ENCODE measurements around the gene PLEKHM1. TPM values are rescaled to one million over a fixed set of nuclear protein-coding genes. Genes with fewer than 3 reads are reported as not detected.
A peak's percentile ranks its signal among the peaks of the same experiment; 100 is the strongest.
"Not testable (repeated sequence)": the region's sequence is repeated elsewhere in the genome, so short reads cannot be mapped to it uniquely, and the experiment has no call there.

The PLEKHM1 gene
- total RNA-seq (10 to 100 TPM; 78.0 to 92.7 TPM), polyA plus RNA-seq (10 to 100 TPM; 12.4 to 14.7 (median 12.8) TPM), total RNA-seq (24.0 to 57.4 (median 50.9) reads per million in 6 experiments)

GRCh38 chr17:45490615-45491433 is at the start of gene PLEKHM1:
Gene PLEKHM1 (minus strand): TSS chr17:45490721. CDS start chr17:45482484, 8,237 bp downstream.
- Mint-ChIP-seq H3K27ac (peak within 1 kb of the TSS; percentile 86 to 97 (median 94)), H3K4me3 (peak within 1 kb of the TSS; percentile 80 to 94 (median 92)), H3K4me1 (peaks cover 12 to 33% (median 27%) of the 10 kb centered on the region in 4 donors), H3K36me3 (peaks cover 0 to 10% (median 1%) of the 10 kb centered on the region in 3 donors)
- POLR2A ChIA-PET, result interaction anchor here (0.8 kb wide), 1 partner anchor 80 kb away, joined by 3 read pairs; no protein-coding TSS in a partner anchor
- peak; percentile 72 to 86 (median 78) for DNase-seq
- not testable (repeated sequence) for H3K9me3 Mint-ChIP-seq, H3K27me3 Mint-ChIP-seq
- ATAC-seq, result peak; percentile 95 to 96

DNA sequence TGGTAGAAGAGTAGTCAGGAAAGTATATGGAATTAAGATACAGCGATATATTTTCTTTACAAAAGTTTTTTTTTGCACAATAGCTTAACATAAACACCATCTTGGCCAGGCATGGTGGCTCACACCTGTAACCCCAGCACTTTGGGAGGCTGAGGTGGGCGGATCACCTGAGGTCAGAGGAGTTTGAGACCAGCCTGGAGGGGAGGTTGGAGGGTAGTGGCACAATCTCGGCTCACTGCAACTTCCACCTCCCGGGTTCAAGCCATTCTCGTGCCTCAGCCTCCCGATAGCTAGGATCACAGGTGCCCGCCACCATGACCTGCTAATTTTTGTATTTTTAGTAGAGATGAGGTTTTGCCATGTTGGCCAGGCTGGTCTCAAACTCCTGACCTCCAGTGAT is 47.6 kb upstream of the PLEKHM1 start:
- H3K9me3 Mint-ChIP-seq, ATAC-seq, H3K27ac Mint-ChIP-seq, H3K4me3 Mint-ChIP-seq, H3K27me3 Mint-ChIP-seq, H3K36me3 Mint-ChIP-seq, POLR2A ChIA-PET, DNase-seq, H3K4me1 Mint-ChIP-seq: not testable (repeated sequence)

DNA sequence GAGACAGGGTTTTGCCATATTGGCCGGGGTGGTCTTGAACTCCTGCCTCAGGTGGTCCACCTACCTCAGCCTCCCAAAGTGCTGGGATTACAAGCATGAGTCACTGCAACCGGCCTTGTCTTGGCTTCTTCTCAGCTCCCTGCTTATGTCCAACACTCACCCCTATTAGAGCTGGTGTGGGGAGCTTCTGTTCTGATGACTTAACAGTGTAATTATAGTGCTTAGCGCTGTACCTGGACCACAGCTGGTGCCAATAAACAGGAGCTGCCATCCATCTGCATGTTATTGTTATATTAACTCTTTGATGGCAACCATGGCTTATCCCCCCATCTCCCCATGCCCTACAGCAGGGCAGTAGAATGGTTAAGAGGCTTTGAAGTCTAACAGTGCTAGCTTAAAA is 15.6 kb upstream of the PLEKHM1 start:
- ATAC-seq, H3K4me1 Mint-ChIP-seq, POLR2A ChIA-PET, H3K27me3 Mint-ChIP-seq, H3K9me3 Mint-ChIP-seq, H3K27ac Mint-ChIP-seq, DNase-seq, H3K4me3 Mint-ChIP-seq: not testable (repeated sequence)
- peaks cover 0 to 13% (median 0%) of the 10 kb centered on the region in 3 donors for H3K36me3 Mint-ChIP-seq

DNA sequence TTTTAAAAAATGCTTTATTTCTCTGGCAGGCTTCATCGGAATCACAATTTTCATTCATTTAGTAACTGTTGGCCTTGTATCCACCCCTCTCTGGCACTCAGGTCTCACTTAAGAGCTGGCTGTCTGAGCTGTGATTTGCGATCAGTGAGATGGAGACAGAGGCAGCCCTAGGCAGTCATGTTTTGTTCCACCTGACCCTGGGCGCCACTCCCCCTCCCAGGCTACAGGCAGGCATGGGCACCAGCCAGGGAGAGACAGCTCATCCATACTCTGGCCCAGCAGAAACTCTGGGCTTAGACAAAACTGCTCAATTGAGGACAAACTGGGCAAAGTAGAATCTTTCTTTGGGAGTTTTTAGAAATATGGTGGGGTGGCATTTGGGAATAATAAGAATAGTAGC is 14.7 kb upstream of the PLEKHM1 start:
- DNase-seq, H3K9me3 Mint-ChIP-seq, POLR2A ChIA-PET, ATAC-seq, H3K4me3 Mint-ChIP-seq, H3K27me3 Mint-ChIP-seq, H3K4me1 Mint-ChIP-seq: not testable (repeated sequence)
- peak overlapping the region in 5 of 10 donors; percentile 2 to 69 (median 55) for H3K27ac Mint-ChIP-seq
- peaks cover 0 to 13% (median 0%) of the 10 kb centered on the region in 3 donors for H3K36me3 Mint-ChIP-seq

DNA sequence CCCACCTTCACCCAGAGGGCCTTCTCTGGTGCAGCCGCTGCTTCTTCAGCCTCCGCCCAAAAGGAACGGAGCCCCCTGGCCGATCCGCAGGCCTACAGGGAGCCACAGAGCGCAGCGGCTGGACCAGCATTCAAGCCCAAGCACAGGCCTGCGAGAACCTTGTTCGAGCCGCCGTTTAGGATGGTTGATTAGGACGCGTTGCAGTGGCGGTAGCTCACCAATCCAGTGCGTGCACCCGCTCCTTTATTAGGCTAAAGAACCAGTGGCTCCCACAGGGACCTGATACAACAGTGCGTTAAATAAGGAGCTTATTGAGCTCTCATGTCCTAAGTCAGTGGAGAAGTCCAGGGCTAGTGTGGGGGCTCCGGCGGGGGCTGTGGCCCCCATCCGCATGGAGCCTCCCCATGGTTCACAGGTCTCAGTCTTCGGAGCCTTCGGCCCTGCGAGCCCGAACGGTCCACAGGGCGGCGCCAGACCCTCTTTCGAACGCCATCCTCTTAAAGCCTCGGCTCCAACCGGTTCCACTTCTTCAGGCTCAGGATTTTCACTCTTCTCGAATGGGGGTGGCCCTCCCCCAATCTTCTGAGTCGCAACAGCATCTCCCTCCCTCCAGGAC is 10.7 kb upstream of the PLEKHM1 start:
- H3K36me3 Mint-ChIP-seq, H3K4me1 Mint-ChIP-seq, H3K9me3 Mint-ChIP-seq, H3K27me3 Mint-ChIP-seq, H3K27ac Mint-ChIP-seq, POLR2A ChIA-PET: not testable (repeated sequence)
- peak; percentile 67 to 75 for ATAC-seq
- H3K4me3 Mint-ChIP-seq, result peak overlapping the region in 2 of 10 donors; percentile 27 to 33
- peak in 2 of 10 donors; percentile 10 to 22 for DNase-seq

- H3K27me3 Mint-ChIP-seq, H3K4me3 Mint-ChIP-seq, POLR2A ChIA-PET, H3K36me3 Mint-ChIP-seq, ATAC-seq, H3K4me1 Mint-ChIP-seq, H3K9me3 Mint-ChIP-seq, DNase-seq: not testable (repeated sequence)
- H3K27ac Mint-ChIP-seq, result peak overlapping the region in 1 of 10 donors; percentile 28
Measured at GRCh38 chr17:45500478-45500877, 10.0 kb upstream of the PLEKHM1 start.

GRCh38 chr17:45499208-45499607 is 8.7 kb upstream of the PLEKHM1 start:
- DNase-seq, ATAC-seq, POLR2A ChIA-PET, H3K4me1 Mint-ChIP-seq, H3K9me3 Mint-ChIP-seq, H3K27ac Mint-ChIP-seq, H3K36me3 Mint-ChIP-seq, H3K27me3 Mint-ChIP-seq, H3K4me3 Mint-ChIP-seq: not testable (repeated sequence)

DNA sequence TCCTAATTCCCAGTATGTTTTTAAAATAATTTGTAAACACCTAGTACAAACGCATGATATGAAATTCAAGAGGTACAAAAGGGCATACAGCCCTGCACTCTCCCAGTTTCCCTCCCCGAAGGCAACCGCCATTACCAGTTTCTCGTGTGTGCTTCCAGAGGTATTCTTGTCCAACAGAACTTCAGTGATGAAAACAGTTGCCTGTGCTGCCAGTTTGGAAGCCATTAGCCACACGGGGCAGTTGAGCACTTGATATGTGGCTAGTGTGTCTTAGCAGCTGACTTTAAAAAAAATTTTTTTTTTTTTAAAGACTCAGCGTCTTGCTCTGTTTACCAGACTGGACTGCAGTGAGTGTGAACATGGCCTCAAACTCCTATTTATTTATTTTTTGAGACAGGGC is 7.9 kb upstream of the PLEKHM1 start:
- H3K27ac Mint-ChIP-seq, H3K36me3 Mint-ChIP-seq, H3K27me3 Mint-ChIP-seq, H3K9me3 Mint-ChIP-seq, H3K4me1 Mint-ChIP-seq, POLR2A ChIA-PET, H3K4me3 Mint-ChIP-seq, DNase-seq, ATAC-seq: not testable (repeated sequence)

GRCh38 chr17:45497449-45497848 is 6.9 kb upstream of the PLEKHM1 start:
- POLR2A ChIA-PET, H3K27ac Mint-ChIP-seq, H3K4me3 Mint-ChIP-seq, H3K36me3 Mint-ChIP-seq, H3K9me3 Mint-ChIP-seq, ATAC-seq, H3K4me1 Mint-ChIP-seq, H3K27me3 Mint-ChIP-seq, DNase-seq: not testable (repeated sequence)

- H3K9me3 Mint-ChIP-seq, H3K27ac Mint-ChIP-seq, DNase-seq, H3K27me3 Mint-ChIP-seq, H3K36me3 Mint-ChIP-seq, ATAC-seq, H3K4me3 Mint-ChIP-seq, POLR2A ChIA-PET, H3K4me1 Mint-ChIP-seq: not testable (repeated sequence)
Measured at GRCh38 chr17:45496507-45496906, 6.0 kb upstream of the PLEKHM1 start.

GRCh38 chr17:45494556-45494955 is 4.0 kb upstream of the PLEKHM1 start:
- H3K4me3 Mint-ChIP-seq, H3K27me3 Mint-ChIP-seq, DNase-seq, ATAC-seq, H3K36me3 Mint-ChIP-seq, POLR2A ChIA-PET, H3K9me3 Mint-ChIP-seq: not testable (repeated sequence)
- Mint-ChIP-seq H3K4me1 (peaks cover 6 to 11% (median 9%) of the 10 kb centered on the region in 4 donors), H3K27ac (peak overlapping the region in 1 of 10 donors; percentile 34)

- ATAC-seq, H3K27ac Mint-ChIP-seq, DNase-seq, H3K27me3 Mint-ChIP-seq, H3K9me3 Mint-ChIP-seq: not testable (repeated sequence)
- Mint-ChIP-seq H3K4me3 (peak overlapping the region in 2 of 10 donors; percentile 19 to 29), H3K36me3 (peaks cover 0 to 10% (median 1%) of the 10 kb centered on the region in 3 donors), H3K4me1 (peaks cover 12 to 33% (median 27%) of the 10 kb centered on the region in 4 donors)
- POLR2A ChIA-PET, result interaction anchor here (0.7 kb wide), 1 partner anchor 1460 kb away, joined by 3 read pairs; no protein-coding TSS in a partner anchor
Measured at GRCh38 chr17:45492156-45492555, 1.6 kb upstream of the PLEKHM1 start.

DNA sequence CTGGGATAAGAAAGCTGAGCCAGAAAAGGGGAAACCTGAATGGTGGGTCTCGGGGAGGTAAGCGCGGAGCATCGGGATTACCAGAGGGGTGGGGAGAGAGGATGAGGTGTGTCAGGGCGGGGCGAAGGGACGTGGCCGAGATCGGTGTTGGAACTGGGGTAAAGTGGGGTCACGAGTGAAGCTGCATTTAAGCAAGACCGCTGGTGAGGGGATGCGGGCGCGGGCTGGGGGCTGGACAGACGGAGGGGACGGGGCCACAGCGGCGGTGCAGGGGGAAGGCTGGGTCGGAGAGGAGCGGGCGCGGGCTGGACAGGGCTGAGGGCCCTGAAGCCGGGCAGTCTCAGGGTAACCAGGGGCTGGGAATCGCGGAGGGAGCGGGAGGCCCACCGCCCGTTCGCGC is 323 bp downstream of the PLEKHM1 start:
- peak; percentile 4 for ATAC-seq
- H3K9me3 Mint-ChIP-seq, POLR2A ChIA-PET, H3K27me3 Mint-ChIP-seq: not testable (repeated sequence)
- Mint-ChIP-seq H3K4me3 (peak overlapping the region; percentile 78 to 94 (median 90)), H3K27ac (peak overlapping the region; percentile 80 to 97 (median 93)), H3K36me3 (peaks cover 0 to 10% (median 1%) of the 10 kb centered on the region in 3 donors), H3K4me1 (peaks cover 12 to 33% (median 27%) of the 10 kb centered on the region in 4 donors)
- peak in 2 of 10 donors; percentile 12 to 16 for DNase-seq

Measured in naive thymus-derived CD8-positive, alpha-beta T cell (primary cell).